Activated CD8-positive, alpha-beta memory T cell treated with anti-CD3 and anti-CD28 coated beads, Interleukin-2, amount 10 ng/mL, durations not matched to agents 7 days and 5 days (primary cell): ENCODE data around the gene UCKL1. TPM values are rescaled to one million over a fixed set of nuclear protein-coding genes. Genes with fewer than 3 reads are reported as not detected.

Experiments used
- ATAC-seq: fragments of 150-1000 bp; cut with Tn5 transposase; one replicate; pipeline ENCODE4 v1.10.0; 2021; ENCODE audit warnings: moderate library complexity
- CTCF ChIA-PET: fragments of 350-600 bp; sonication (Branson Sonifier 250); formaldehyde crosslinking; loops from one replicate; lab custom pipeline; 2021; ENCODE audit warnings: antibody characterized with exemption; lab: Charles Lee
- DNase-seq: peaks from one replicate; pipeline ENCODE4 v3.0.0-alpha.2; 2020
- H3K27ac Mint-ChIP-seq: one replicate; pipeline ENCODE4 v1.8.0; 2021; ENCODE audit warnings: mild to moderate bottlenecking, mixed read lengths
- H3K27me3 Mint-ChIP-seq: one replicate; pipeline ENCODE4 v1.8.0; 2021; ENCODE audit warnings: mixed read lengths
- H3K36me3 Mint-ChIP-seq: one replicate; pipeline ENCODE4 v1.8.0; 2021; ENCODE audit warnings: mild to moderate bottlenecking, mixed read lengths
- H3K4me1 Mint-ChIP-seq: one replicate; pipeline ENCODE4 v1.8.0; 2021; ENCODE audit warnings: mixed read lengths
- H3K4me3 Mint-ChIP-seq: one replicate; pipeline ENCODE4 v1.8.0; 2021; ENCODE audit warnings: mild to moderate bottlenecking, moderate library complexity, mixed read lengths
- H3K9me3 Mint-ChIP-seq: one replicate; pipeline ENCODE4 v1.8.0; 2022; ENCODE audit warnings: low read depth, mixed read lengths
- total RNA-seq, 2 experiments: library from RNA; stranded (reverse); gene quantifications; one replicate each; pipeline ENCODE4 v1.2.3, GENCODE V29; 2021

UCKL1 gene
- total RNA-seq, 2 experiments from 2014 or later = 41.1 to 41.9 TPM

- peak within 1 kb of the TSS; percentile 65 for H3K27ac Mint-ChIP-seq
- peak; percentile 61 for DNase-seq
- peak; percentile 38 for ATAC-seq
- H3K4me1 Mint-ChIP-seq = peaks cover 25% of the 10 kb centered on the region
- H3K27me3 Mint-ChIP-seq = peaks cover 3% of the 10 kb centered on the region
- peak within 1 kb of the TSS; percentile 68 for H3K4me3 Mint-ChIP-seq
- H3K36me3 Mint-ChIP-seq = peaks cover 20% of the 10 kb centered on the region
- H3K9me3 Mint-ChIP-seq = peaks cover 2% of the 10 kb centered on the region
- CTCF ChIA-PET = interaction anchor here (1.6 kb wide), 1 partner anchor 10 kb away, joined by 4 read pairs; no protein-coding TSS in a partner anchor
Measured at GRCh38 chr20:63969838-63970713, 13.9 kb upstream of the UCKL1 start, which contains the start of gene ZNF512B. Gene ZNF512B, minus strand, starts transcription at chr20:63969930. Its CDS starts 1,980 bp downstream, at chr20:63967950.

- H3K27ac Mint-ChIP-seq = peak overlapping the region; percentile 65
- peaks cover 3% of the 10 kb centered on the region for H3K27me3 Mint-ChIP-seq
- DNase-seq = peak; percentile 45
- peaks cover 2% of the 10 kb centered on the region for H3K9me3 Mint-ChIP-seq
- H3K4me1 Mint-ChIP-seq = peaks cover 20% of the 10 kb centered on the region
- ATAC-seq = peak; percentile 21
- CTCF ChIA-PET = interaction anchor here (1.0 to 2.2 kb wide), 5 partner anchors 11 to 473 kb away, joined by 3 to 9 read pairs (median 6); partner anchors contain the start of genes PRPF6, PTK6, SAMD10 and UCKL1
- H3K4me3 Mint-ChIP-seq = peak overlapping the region; percentile 68
- H3K36me3 Mint-ChIP-seq = peaks cover 17% of the 10 kb centered on the region
Measured at GRCh38 chr20:63968928-63969760, 12.9 kb upstream of the UCKL1 start.

GRCh38 chr20:63968136-63968927, 12.1 kb upstream of the UCKL1 start:
- Mint-ChIP-seq H3K36me3 (peaks cover 14% of the 10 kb centered on the region), H3K27ac (no peak overlapping the region), H3K4me1 (peaks cover 14% of the 10 kb centered on the region), H3K27me3 (peaks cover 3% of the 10 kb centered on the region), H3K9me3 (peaks cover 2% of the 10 kb centered on the region), H3K4me3 (peak overlapping the region; percentile 68)
- no peak for ATAC-seq
- DNase-seq = no peak
- CTCF ChIA-PET = interaction anchor here (1.0 to 2.2 kb wide), 5 partner anchors 12 to 472 kb away, joined by 3 to 9 read pairs (median 6); partner anchors contain the start of genes PRPF6, PTK6, SAMD10 and UCKL1

DNA sequence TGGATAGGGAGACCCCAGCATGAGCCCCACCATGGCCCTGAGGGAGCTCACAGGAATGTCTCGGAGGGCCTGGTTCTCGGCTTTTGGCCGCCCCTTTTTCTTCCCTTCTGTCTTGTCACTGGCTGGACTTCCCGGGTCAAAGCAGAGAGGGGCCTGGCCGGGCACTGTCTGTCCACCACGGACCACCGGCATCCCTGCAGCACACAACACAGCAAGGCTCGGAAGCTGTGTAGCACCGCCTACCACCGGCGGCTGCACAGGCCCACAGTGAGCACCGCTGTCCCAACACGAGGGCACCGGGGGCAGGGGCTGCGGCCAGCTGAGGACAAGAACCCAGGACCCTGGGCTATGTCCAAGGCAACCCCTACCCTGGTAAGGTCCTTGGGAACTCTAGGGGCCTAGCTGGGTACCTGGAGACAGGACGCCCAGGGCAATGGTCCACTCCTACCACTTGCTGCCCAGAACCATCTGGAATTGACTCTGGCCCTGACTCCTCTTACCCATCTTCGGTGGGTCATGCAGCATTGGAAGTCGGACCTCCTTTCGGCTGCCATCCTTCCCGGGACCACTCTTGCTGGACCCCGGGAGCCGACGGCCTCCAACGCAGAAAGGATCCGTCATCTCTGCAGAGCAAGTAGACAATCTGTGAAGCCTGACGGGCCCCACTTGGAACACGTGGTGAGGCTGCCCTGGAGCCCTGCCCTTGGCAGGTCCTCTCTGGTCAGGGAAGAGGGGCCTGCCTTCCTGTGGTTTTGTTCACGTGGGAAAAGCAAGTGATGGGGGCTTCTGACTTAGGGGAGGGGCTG, 11.3 kb upstream of the UCKL1 start:
- peaks cover 2% of the 10 kb centered on the region for H3K9me3 Mint-ChIP-seq
- H3K4me3 Mint-ChIP-seq = no peak overlapping the region
- H3K4me1 Mint-ChIP-seq = peaks cover 13% of the 10 kb centered on the region
- DNase-seq = no peak
- CTCF ChIA-PET = interaction anchor here (1.5 to 2.2 kb wide), 5 partner anchors 10 to 471 kb away, joined by 3 to 9 read pairs (median 6); partner anchors contain the start of genes PRPF6, SAMD10 and UCKL1
- peaks cover 13% of the 10 kb centered on the region for H3K36me3 Mint-ChIP-seq
- no peak for ATAC-seq
- no peak overlapping the region for H3K27ac Mint-ChIP-seq
- H3K27me3 Mint-ChIP-seq = peaks cover 3% of the 10 kb centered on the region

GRCh38 chr20:63966944-63967322, 10.7 kb upstream of the UCKL1 start:
- no peak overlapping the region for H3K4me3 Mint-ChIP-seq
- peaks cover 13% of the 10 kb centered on the region for H3K4me1 Mint-ChIP-seq
- no peak overlapping the region for H3K27ac Mint-ChIP-seq
- H3K36me3 Mint-ChIP-seq = peaks cover 15% of the 10 kb centered on the region
- ATAC-seq (no peak), DNase-seq (no peak)
- peaks cover 2% of the 10 kb centered on the region for H3K9me3 Mint-ChIP-seq
- H3K27me3 Mint-ChIP-seq = peaks cover 3% of the 10 kb centered on the region
- CTCF ChIA-PET = interaction anchor here (1.5 to 2.2 kb wide), 2 partner anchors 11 kb away, joined by 3 to 6 read pairs; partner anchors contain the start of gene UCKL1

- Mint-ChIP-seq H3K9me3 (peaks cover 2% of the 10 kb centered on the region), H3K27me3 (peaks cover 3% of the 10 kb centered on the region), H3K27ac (no peak overlapping the region), H3K4me3 (no peak overlapping the region), H3K4me1 (peaks cover 13% of the 10 kb centered on the region), H3K36me3 (peaks cover 15% of the 10 kb centered on the region)
- DNase-seq = no peak
- ATAC-seq = no peak
- CTCF ChIA-PET = interaction anchor here (0.6 to 2.2 kb wide), 3 partner anchors 10 to 470 kb away, joined by 3 to 6 read pairs (median 5); partner anchors contain the start of gene UCKL1
Measured at GRCh38 chr20:63966172-63966943, 10.1 kb upstream of the UCKL1 start.

- CTCF ChIA-PET = interaction anchor here (1.5 kb wide), 1 partner anchor 9 kb away, joined by 5 read pairs; no protein-coding TSS in a partner anchor
- H3K9me3 Mint-ChIP-seq = peaks cover 2% of the 10 kb centered on the region
- H3K4me1 Mint-ChIP-seq = peaks cover 11% of the 10 kb centered on the region
- no peak overlapping the region for H3K27ac Mint-ChIP-seq
- no peaks in the 10 kb centered on the region for H3K27me3 Mint-ChIP-seq
- ATAC-seq (no peak), DNase-seq (no peak)
- H3K36me3 Mint-ChIP-seq = peaks cover 15% of the 10 kb centered on the region
- no peak overlapping the region for H3K4me3 Mint-ChIP-seq
Measured at GRCh38 chr20:63964412-63964811, 8.2 kb upstream of the UCKL1 start.

GRCh38 chr20:63963784-63964301, 7.6 kb upstream of the UCKL1 start:
- Mint-ChIP-seq H3K9me3 (peaks cover 2% of the 10 kb centered on the region), H3K27ac (no peak overlapping the region), H3K4me1 (peaks cover 9% of the 10 kb centered on the region), H3K36me3 (peaks cover 15% of the 10 kb centered on the region), H3K4me3 (no peak overlapping the region), H3K27me3 (no peaks in the 10 kb centered on the region)
- DNase-seq (no peak), ATAC-seq (no peak)
- CTCF ChIA-PET = interaction anchor here (1.5 kb wide), 1 partner anchor 10 kb away, joined by 5 read pairs; no protein-coding TSS in a partner anchor

DNA sequence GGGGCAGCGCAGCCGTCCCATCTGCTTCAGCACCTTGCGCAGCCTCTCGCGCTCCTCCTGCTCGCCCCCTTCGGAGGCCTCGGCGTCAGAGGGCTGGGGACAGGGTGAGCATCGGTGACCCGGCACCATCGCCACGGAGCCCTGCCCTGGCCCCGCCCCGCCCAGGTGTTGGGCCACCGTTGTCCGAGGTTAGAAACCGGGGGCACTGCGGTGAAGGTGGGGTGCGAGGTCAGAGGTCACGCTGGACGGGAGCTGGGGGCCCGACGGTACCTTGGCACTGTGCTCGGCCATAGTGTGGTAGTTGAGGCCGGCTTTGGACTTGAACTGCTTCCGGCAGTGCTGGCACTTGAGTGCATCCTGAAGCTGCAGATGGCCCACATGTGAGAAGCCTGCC, 7.1 kb upstream of the UCKL1 start:
- Mint-ChIP-seq H3K27ac (no peak overlapping the region), H3K27me3 (no peaks in the 10 kb centered on the region), H3K36me3 (peaks cover 15% of the 10 kb centered on the region), H3K4me1 (peaks cover 4% of the 10 kb centered on the region), H3K9me3 (peaks cover 2% of the 10 kb centered on the region), H3K4me3 (no peak overlapping the region)
- ATAC-seq (no peak), DNase-seq (no peak)
- CTCF ChIA-PET = interaction anchor here (1.5 kb wide), 1 partner anchor 10 kb away, joined by 5 read pairs; no protein-coding TSS in a partner anchor

GRCh38 chr20:63962426-63963347, 6.5 kb upstream of the UCKL1 start:
- no peak for DNase-seq
- peaks cover 15% of the 10 kb centered on the region for H3K36me3 Mint-ChIP-seq
- no peak for ATAC-seq
- no peaks in the 10 kb centered on the region for H3K27me3 Mint-ChIP-seq
- no peak overlapping the region for H3K27ac Mint-ChIP-seq
- no peak overlapping the region for H3K4me3 Mint-ChIP-seq
- H3K9me3 Mint-ChIP-seq = peaks cover 2% of the 10 kb centered on the region
- peaks cover 3% of the 10 kb centered on the region for H3K4me1 Mint-ChIP-seq
- CTCF ChIA-PET = interaction anchor here (0.7 to 1.4 kb wide), 2 partner anchors 9 to 11 kb away, joined by 3 read pairs; no protein-coding TSS in a partner anchor
